HS-27A (cell line): Measurements from ENCODE around the gene DENND6B.

Experiments
- DNase-seq: peaks from one replicate; pipeline ENCODE4 v3.0.0-alpha.2; 2012; ENCODE audit warnings: low read depth, missing footprints

The DENND6B gene

GRCh38 chr22:50271519-50271970 lies 55.3 kb downstream of the DENND6B start:
- no peak for DNase-seq

GRCh38 chr22:50270666-50271394 lies 56.0 kb downstream of the DENND6B start:
- no peak for DNase-seq

GRCh38 chr22:50269970-50270665 lies 56.7 kb downstream of the DENND6B start, which contains the start of gene MAPK11:
MAPK11 (minus strand) TSS chr22:50270380; CDS start chr22:50270292, 88 bp downstream.
- DNase-seq, result no peak

GRCh38 chr22:50269573-50269969 lies 57.2 kb downstream of the DENND6B start:
- DNase-seq, result no peak

GRCh38 chr22:50268655-50269113 lies 58.1 kb downstream of the DENND6B start:
- DNase-seq, result no peak

- no peak for DNase-seq
Observed at GRCh38 chr22:50267591-50268390, 59.0 kb downstream of the DENND6B start.

- DNase-seq, result no peak
Observed at GRCh38 chr22:50266994-50267393, 59.8 kb downstream of the DENND6B start.

GRCh38 chr22:50264946-50265669 lies 61.7 kb downstream of the DENND6B start:
- DNase-seq, result no peak

GRCh38 chr22:50264104-50264745 lies 62.6 kb downstream of the DENND6B start:
- DNase-seq, result no peak

- no peak for DNase-seq
Observed at GRCh38 chr22:50262973-50263617, 63.7 kb downstream of the DENND6B start.

- DNase-seq, result no peak
Observed at GRCh38 chr22:50262460-50262911, 64.3 kb downstream of the DENND6B start.

GRCh38 chr22:50261615-50262459 lies 65.0 kb downstream of the DENND6B start, which contains the start of gene MAPK12:
MAPK12 (minus strand) TSS chr22:50261683; CDS start chr22:50261509, 174 bp downstream.
- DNase-seq, result no peak

GRCh38 chr22:50260801-50261614 lies 65.8 kb downstream of the DENND6B start:
- no peak for DNase-seq

- DNase-seq, result no peak
Observed at GRCh38 chr22:50260434-50260800, 66.4 kb downstream of the DENND6B start.

- DNase-seq, result no peak
Observed at GRCh38 chr22:50259302-50259701, 67.5 kb downstream of the DENND6B start.
